HCT116 (cell line): ENCODE results near the gene NELFB.
A peak's percentile ranks its signal among the peaks of the same experiment; 100 is the strongest.

Experiments used
- CTCF ChIP-seq, 3 experiments: fragments of 200-600 bp in 1 of 3; sonication (generic) in 1 of 3; IDR thresholded peaks in 2 of 3; conservative IDR thresholded peaks in 1 of 3; 2 replicates each; pipeline ENCODE4 v1.5.1; 2012 to 2017; ENCODE audit warnings: low read depth in 2 of 3, low read length in 2 of 3, antibody characterized with exemption in 1 of 3, borderline replicate concordance in 1 of 3, control low read depth in 1 of 3, mild to moderate bottlenecking in 1 of 3, mixed read lengths in 1 of 3, mixed run types in 1 of 3, moderate library complexity in 1 of 3; ENCODE audit not compliant: insufficient read depth in 1 of 3
- EGR1 ChIP-seq: IDR thresholded peaks from 2 replicates; pipeline ENCODE4 v1.6.1; 2012; ENCODE audit warnings: low read depth
- EZH2 ChIP-seq: fragments of 200-600 bp; sonication (generic); IDR thresholded peaks from 2 replicates; pipeline ENCODE4 v1.6.1; 2017; ENCODE audit warnings: antibody characterized with exemption, mixed run types
- EZH2phosphoT487 ChIP-seq: fragments of 200-600 bp; IDR thresholded peaks from 2 replicates; pipeline ENCODE4 v1.6.1; 2018; ENCODE audit warnings: antibody characterized with exemption, borderline replicate concordance
- JUND ChIP-seq: IDR thresholded peaks from 2 replicates; pipeline ENCODE4 v1.6.1; 2012
- MAX ChIP-seq: IDR thresholded peaks from 2 replicates; pipeline ENCODE4 v1.6.1; 2012
- POLR2A ChIP-seq: IDR thresholded peaks from 2 replicates; pipeline ENCODE4 v1.7.0; 2011; ENCODE audit warnings: borderline replicate concordance; ENCODE audit not compliant: insufficient read depth, insufficient read length; ENCODE audit errors: extremely low read depth
- POLR2AphosphoS5 ChIP-seq: IDR thresholded peaks from 2 replicates; pipeline ENCODE4 v1.6.1; 2011; ENCODE audit warnings: mild to moderate bottlenecking, low read depth, low read length, moderate library complexity
- RAD21 ChIP-seq: IDR thresholded peaks from 2 replicates; pipeline ENCODE4 v1.6.1; 2012; ENCODE audit warnings: low read depth, mild to moderate bottlenecking
- SIN3A ChIP-seq: IDR thresholded peaks from 2 replicates; pipeline ENCODE4 v1.6.1; 2012; ENCODE audit warnings: low read depth
- SRF ChIP-seq: IDR thresholded peaks from 2 replicates; pipeline ENCODE4 v1.6.1; 2012; ENCODE audit warnings: low read depth
- TCF7L2 ChIP-seq: IDR thresholded peaks from 2 replicates; pipeline ENCODE4 v1.7.0; 2011; ENCODE audit warnings: borderline replicate concordance, inconsistent platforms; ENCODE audit not compliant: insufficient read depth, insufficient read length; ENCODE audit errors: extremely low read depth
- YY1 ChIP-seq: IDR thresholded peaks from 2 replicates; pipeline ENCODE4 v1.6.1; 2011; ENCODE audit warnings: low read length, low read depth, moderate library complexity, mild to moderate bottlenecking; ENCODE audit not compliant: insufficient replicate concordance; ENCODE audit errors: extremely low read depth
- ZFX ChIP-seq: fragments of 450-650 bp; IDR thresholded peaks from 2 replicates; pipeline ENCODE4 v1.6.1; 2017

- TF ChIP-seq POLR2A (no peak), EZH2phosphoT487 (no peak), CTCF (IDR thresholded peaks at IDR 0.05 in 2 of 3, conservative IDR thresholded peaks at IDR 0.05 in 1 of 3; ENCODE audit: borderline replicate concordance in 1 of 3, insufficient read depth in 1 of 3, low read depth in 2 of 3, low read length in 2 of 3) (peak in 2 of 3 experiments; percentile 88 to 93; a peak in 4 of 6 replicates), RAD21 (no peak), JUND (no peak), SIN3A (no peak), EGR1 (no peak), YY1 (no peak), POLR2AphosphoS5 (peak; percentile 72), MAX (no peak), EZH2 (no peak), SRF (no peak), TCF7L2 (no peak), ZFX (no peak)
Observed at GRCh38 chr9:137227054-137227852, 27.9 kb upstream of the NELFB start, which contains the start of gene RNF224.
